ENCODE results near the gene NUP160. TPM values are rescaled to one million over a fixed set of nuclear protein-coding genes. Genes with fewer than 3 reads are reported as not detected.

The NUP160 gene
- total RNA-seq, 4 donors from 2014 or later, result 36.5 to 53.6 (median 39.7) TPM

GRCh38 chr11:47864901-47865300 is 16.8 kb upstream of the NUP160 start:
- Histone ChIP-seq H3K9me3 (no peaks in the 10 kb centered on the region), H3K4me3 (replicated peaks in 1 of 3) (no peak overlapping the region), H3K27ac (peak overlapping the region in 1 of 3 donors; percentile 7), H3K4me1 (no peaks in the 10 kb centered on the region), H3K36me3 (no peaks in the 10 kb centered on the region), H3K27me3 (no peaks in the 10 kb centered on the region)
- TF ChIP-seq CTCF (IDR thresholded peaks at IDR 0.05), result no peak
- no peak for TF ChIP-seq POLR2A (IDR thresholded peaks at IDR 0.05)
- WGBS, 2 donors, result 62 to 64% methylated on average over 5 of the region's 5 CpGs
- no peak for DNase-seq
- intact Hi-C loops (cut with DNase I), result no loop called here

- TF ChIP-seq CTCF (IDR thresholded peaks at IDR 0.05), result no peak
- TF ChIP-seq POLR2A (IDR thresholded peaks at IDR 0.05), result no peak
- Histone ChIP-seq H3K36me3 (no peaks in the 10 kb centered on the region), H3K9me3 (no peaks in the 10 kb centered on the region), H3K27me3 (no peaks in the 10 kb centered on the region), H3K4me3 (replicated peaks in 1 of 3) (no peak overlapping the region), H3K27ac (no peak overlapping the region), H3K4me1 (no peaks in the 10 kb centered on the region)
- intact Hi-C loops (cut with DNase I), result no loop called here
- 88 to 90% methylated on average over 4 of the region's 4 CpGs for WGBS, 2 donors
- DNase-seq, result no peak
Measured at GRCh38 chr11:47863898-47864430, 15.8 kb upstream of the NUP160 start.

GRCh38 chr11:47863189-47863897 is 15.2 kb upstream of the NUP160 start:
- TF ChIP-seq CTCF (IDR thresholded peaks at IDR 0.05), result no peak
- no peak for TF ChIP-seq POLR2A (IDR thresholded peaks at IDR 0.05)

GRCh38 chr11:47861728-47862127 is 13.6 kb upstream of the NUP160 start:
- Histone ChIP-seq H3K27me3 (no peaks in the 10 kb centered on the region), H3K4me1 (peaks cover 10 to 12% of the 10 kb centered on the region in 2 donors), H3K4me3 (replicated peaks in 1 of 3) (no peak overlapping the region), H3K36me3 (no peaks in the 10 kb centered on the region), H3K9me3 (no peaks in the 10 kb centered on the region), H3K27ac (no peak overlapping the region)
- 80 to 91% methylated on average over 4 of the region's 4 CpGs for WGBS, 2 donors
- intact Hi-C loops (cut with DNase I), result no loop called here
- TF ChIP-seq POLR2A (IDR thresholded peaks at IDR 0.05) (no peak), CTCF (IDR thresholded peaks at IDR 0.05) (no peak)
- no peak for DNase-seq

More at GRCh38 chr11:47863189-47863897, 15.2 kb upstream of the NUP160 start:
- intact Hi-C loops (cut with DNase I), result no loop called here
- Histone ChIP-seq H3K36me3 (no peaks in the 10 kb centered on the region), H3K9me3 (no peaks in the 10 kb centered on the region), H3K4me1 (peaks cover 3 to 5% of the 10 kb centered on the region in 2 donors), H3K27me3 (no peaks in the 10 kb centered on the region), H3K27ac (no peak overlapping the region), H3K4me3 (replicated peaks in 1 of 3) (no peak overlapping the region)
- no peak for DNase-seq
- WGBS, 2 donors, result 57% methylated on average over 4 of the region's 4 CpGs

- DNase-seq, result no peak
- H3K36me3 ChIP-seq, result no peaks in the 10 kb centered on the region
- peaks cover 10 to 12% of the 10 kb centered on the region in 2 donors for H3K4me1 ChIP-seq
- no peak overlapping the region for H3K27ac ChIP-seq
- H3K27me3 ChIP-seq, result no peaks in the 10 kb centered on the region
- H3K9me3 ChIP-seq, result no peaks in the 10 kb centered on the region
- H3K4me3 ChIP-seq (replicated peaks in 1 of 3), result no peak overlapping the region
- WGBS, 2 donors, result 82% methylated on average over 6 of the region's 6 CpGs
- intact Hi-C loops (cut with DNase I), result no loop called here
- TF ChIP-seq CTCF (IDR thresholded peaks at IDR 0.05), result no peak
- no peak for TF ChIP-seq POLR2A (IDR thresholded peaks at IDR 0.05)
Measured at GRCh38 chr11:47860536-47860935, 12.4 kb upstream of the NUP160 start.

Data from thyroid gland (tissue), 4 donors.